Large intestine (tissue), 3 donors: Measurements from ENCODE around the gene BRI3BP. TPM values are rescaled to one million over a fixed set of nuclear protein-coding genes. Genes with fewer than 3 reads are reported as not detected.
"Not testable (repeated sequence)": the region's sequence is repeated elsewhere in the genome, so short reads cannot be mapped to it uniquely, and the experiment has no call there.

ENCODE experiments used
- DNase-seq, 2 donors: peaks; one replicate each; pipeline versions ENCODE4 v3.0.0 to v3.0.0-alpha.2; 2013
- H3K27ac ChIP-seq: one replicate; pipeline ENCODE4 v1.5.1; 2013; ENCODE audit warnings: low read length
- H3K27me3 ChIP-seq: 2 replicates; pipeline ENCODE4 v1.6.1; 2013; ENCODE audit warnings: low read length; ENCODE audit not compliant: control insufficient read depth, insufficient read depth
- H3K36me3 ChIP-seq: 2 replicates; pipeline ENCODE4 v1.6.1; 2013; ENCODE audit warnings: low read length; ENCODE audit not compliant: control insufficient read depth, insufficient read depth
- H3K4me1 ChIP-seq: one replicate; pipeline ENCODE4 v1.6.1; 2013; ENCODE audit warnings: low read length; ENCODE audit not compliant: control insufficient read depth, insufficient read depth
- H3K4me3 ChIP-seq: one replicate; pipeline ENCODE4 v1.5.1; 2013; ENCODE audit warnings: low read length
- H3K9me3 ChIP-seq: one replicate; pipeline ENCODE4 v1.6.1; 2013; ENCODE audit warnings: mild to moderate bottlenecking, low read depth, low read length, moderate library complexity; ENCODE audit not compliant: control insufficient read depth
- WGBS: methylation state at CpG from one replicate; pipeline ENCODE4 v1.1.5; 2013; ENCODE audit warnings: low lambda C conversion rate; ENCODE audit not compliant: insufficient coverage; 5-methylcytosine and 5-hydroxymethylcytosine counted together
- polyA plus RNA-seq: library from polyadenylated mRNA; unstranded; fragments of 120-200 nt; gene quantifications from one replicate; pipeline ENCODE4 v1.2.1, GENCODE V29; 2013

The BRI3BP gene
- polyA plus RNA-seq, 1 donor: 29.1 TPM

DNA sequence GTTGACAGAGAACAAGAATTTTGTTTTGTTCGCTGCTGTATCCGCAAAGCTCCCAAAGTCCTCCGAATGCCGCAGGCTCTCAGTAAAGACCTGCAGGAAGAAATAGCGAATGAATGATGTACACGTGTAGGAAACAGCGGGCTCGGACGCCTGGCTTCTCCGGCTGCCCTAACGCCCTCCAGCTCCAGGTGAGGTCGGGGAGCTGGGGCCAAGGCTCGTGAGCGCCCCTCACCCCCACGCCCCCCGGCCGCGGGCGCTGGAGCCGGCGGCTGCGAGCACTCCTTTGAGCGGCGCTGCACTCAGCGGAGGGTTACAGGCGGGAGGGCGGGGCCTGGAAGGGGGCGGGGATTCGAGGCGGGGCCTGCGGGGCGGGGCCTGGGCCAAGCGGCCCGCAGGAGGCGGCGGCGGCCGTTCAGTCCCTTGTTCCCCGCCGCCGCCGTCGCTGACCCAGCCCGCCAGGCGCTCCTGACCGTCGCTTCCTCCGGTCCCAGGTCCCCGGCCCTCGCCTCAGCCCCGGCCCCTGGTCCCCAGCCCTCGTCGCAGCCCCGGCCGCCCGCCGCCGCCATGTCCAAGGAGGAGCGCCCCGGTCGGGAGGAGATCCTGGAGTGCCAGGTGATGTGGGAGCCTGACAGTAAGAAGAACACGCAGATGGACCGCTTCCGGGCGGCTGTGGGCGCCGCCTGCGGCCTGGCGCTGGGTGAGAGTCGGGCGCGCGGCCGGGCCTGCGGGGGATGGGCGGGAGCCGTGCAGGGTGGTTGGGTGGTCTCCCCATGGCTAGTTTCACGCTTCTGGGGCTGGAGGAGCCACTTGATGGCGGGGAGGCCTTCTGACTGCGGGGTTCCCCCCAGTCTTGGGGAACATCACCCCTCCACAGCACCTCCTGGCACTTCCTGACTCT, 71.8 kb downstream of the BRI3BP start, which contains the start of gene AACS:
Gene AACS (plus strand): TSS at position 415 of the 898 bp plus-strand sequence. CDS start 150 bp downstream, at position 565.
- no peaks in the 10 kb centered on the region for H3K27me3 ChIP-seq
- H3K27ac ChIP-seq: no peak within 1 kb of the TSS
- peaks cover 2% of the 10 kb centered on the region for H3K36me3 ChIP-seq
- H3K9me3 ChIP-seq: peaks cover 3% of the 10 kb centered on the region
- peak; percentile 55 to 87 for DNase-seq
- no CpG with 5 or more reads among the region's 80 CpGs for WGBS
- H3K4me3 ChIP-seq: peak within 1 kb of the TSS; percentile 64
- H3K4me1 ChIP-seq: peaks cover 7% of the 10 kb centered on the region

DNA sequence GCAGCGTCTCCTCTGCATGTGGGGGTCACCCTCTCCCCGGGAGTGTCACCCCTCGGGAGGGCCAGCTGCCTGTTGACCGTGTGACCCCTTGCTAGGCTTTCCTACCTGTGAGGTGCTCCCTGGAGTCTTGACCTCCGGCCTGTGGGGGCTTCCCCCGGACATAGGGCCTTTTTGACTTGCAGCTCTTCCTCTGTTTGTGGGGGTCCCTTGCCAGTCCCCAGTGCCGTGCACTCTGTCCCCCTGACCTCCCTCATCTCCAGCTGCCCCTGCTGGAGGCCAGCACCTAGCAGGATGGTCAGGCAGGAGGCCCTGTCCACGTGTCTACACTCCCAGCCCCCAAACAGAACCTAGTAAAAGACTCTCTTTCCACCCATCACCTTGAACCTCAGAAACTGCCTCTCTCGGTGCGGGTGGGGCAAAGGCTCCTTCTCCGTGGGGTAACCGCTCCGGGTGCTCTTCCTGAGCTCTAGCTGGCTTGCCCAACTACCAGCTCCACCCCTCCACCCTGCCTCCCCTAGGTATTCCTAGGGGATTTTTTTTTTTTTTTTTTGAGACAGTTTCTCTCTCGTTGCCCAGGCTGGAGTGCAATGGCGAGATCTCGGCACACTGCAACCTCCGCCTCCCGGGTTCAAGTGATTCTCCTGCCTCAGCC, 72.6 kb downstream of the BRI3BP start:
- Histone ChIP-seq H3K9me3 (peaks cover 3% of the 10 kb centered on the region), H3K36me3 (peaks cover 3% of the 10 kb centered on the region), H3K4me1 (peaks cover 7% of the 10 kb centered on the region), H3K27ac (no peak overlapping the region), H3K27me3 (no peaks in the 10 kb centered on the region), H3K4me3 (peak overlapping the region; percentile 64)
- peak in 1 of 2 donors; percentile 12 for DNase-seq
- no CpG with 5 or more reads among the region's 18 CpGs for WGBS

DNA sequence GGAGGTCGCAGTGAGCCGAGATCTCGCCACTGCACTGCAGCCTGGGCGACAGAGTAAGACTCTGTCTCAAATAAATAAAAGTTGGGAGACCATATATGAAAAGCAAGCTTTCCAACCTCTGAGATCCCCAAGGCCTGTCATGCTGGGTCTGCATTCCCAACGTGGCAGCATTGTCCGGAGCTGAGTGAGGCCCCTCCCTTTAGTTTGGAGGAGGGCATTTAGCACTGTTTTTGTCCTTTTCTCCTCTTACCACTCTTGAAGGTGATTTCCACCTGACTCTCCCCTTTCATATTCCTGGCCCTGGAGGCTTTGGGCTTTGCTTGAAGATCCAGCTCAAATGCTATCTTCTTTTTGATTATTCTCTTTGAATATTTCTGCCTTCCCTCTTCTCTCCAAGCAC, 74.9 kb downstream of the BRI3BP start:
- Histone ChIP-seq H3K4me3 (no peak overlapping the region), H3K36me3 (peaks cover 4% of the 10 kb centered on the region), H3K27ac (no peak overlapping the region), H3K27me3 (no peaks in the 10 kb centered on the region), H3K4me1 (peaks cover 7% of the 10 kb centered on the region), H3K9me3 (no peaks in the 10 kb centered on the region)
- no CpG with 5 or more reads among the region's 6 CpGs for WGBS
- no peak for DNase-seq

DNA sequence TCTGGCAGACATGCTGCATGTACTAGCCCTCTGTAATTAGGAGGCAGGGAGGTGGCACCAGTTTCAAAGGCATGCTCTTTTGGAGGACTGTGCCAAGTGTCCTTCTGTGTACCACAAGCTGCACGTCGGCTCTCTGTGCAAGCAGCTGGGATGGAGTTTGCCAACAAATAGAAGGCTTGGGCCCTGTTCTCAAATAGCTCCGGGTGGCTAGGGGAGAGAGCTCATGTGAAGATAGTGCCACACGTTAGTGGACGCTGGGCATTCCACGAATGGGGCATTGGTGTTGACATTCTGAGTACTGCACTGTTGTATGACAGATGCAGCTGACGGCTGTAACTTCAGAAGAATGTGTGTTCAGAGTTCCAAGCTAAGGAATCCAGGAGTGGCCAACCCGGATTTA, 76.2 kb downstream of the BRI3BP start:
- DNase-seq: no peak
- Histone ChIP-seq H3K4me1 (peaks cover 4% of the 10 kb centered on the region), H3K9me3 (no peaks in the 10 kb centered on the region), H3K27me3 (no peaks in the 10 kb centered on the region), H3K36me3 (peaks cover 9% of the 10 kb centered on the region), H3K4me3 (no peak overlapping the region), H3K27ac (no peak overlapping the region)
- WGBS: no CpG with 5 or more reads among the region's 8 CpGs

DNA sequence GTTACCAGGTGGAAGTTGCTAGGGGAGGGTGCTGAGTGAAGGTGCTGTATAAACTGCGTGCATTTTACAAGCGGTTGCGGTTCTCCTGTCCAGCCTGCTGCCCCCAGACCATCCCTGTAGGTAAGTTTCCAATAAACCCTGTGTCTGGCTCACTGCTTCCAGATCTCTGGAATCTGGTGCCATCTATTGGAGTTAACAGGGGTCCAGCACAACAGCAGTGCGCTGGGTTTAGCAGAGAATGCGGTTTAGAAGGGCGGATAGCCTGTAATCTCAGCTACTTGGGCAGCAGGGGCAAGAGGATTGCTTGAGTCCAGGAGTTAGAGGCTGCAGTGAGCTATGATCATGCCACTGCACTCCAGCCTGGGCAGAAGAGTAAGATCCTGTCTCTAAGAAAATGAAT, 76.7 kb downstream of the BRI3BP start:
- Histone ChIP-seq H3K36me3 (peaks cover 9% of the 10 kb centered on the region), H3K27ac (no peak overlapping the region), H3K4me3 (no peak overlapping the region), H3K4me1 (peaks cover 4% of the 10 kb centered on the region), H3K27me3 (no peaks in the 10 kb centered on the region), H3K9me3 (no peaks in the 10 kb centered on the region)
- no CpG with 5 or more reads among the region's 6 CpGs for WGBS
- DNase-seq: no peak

DNA sequence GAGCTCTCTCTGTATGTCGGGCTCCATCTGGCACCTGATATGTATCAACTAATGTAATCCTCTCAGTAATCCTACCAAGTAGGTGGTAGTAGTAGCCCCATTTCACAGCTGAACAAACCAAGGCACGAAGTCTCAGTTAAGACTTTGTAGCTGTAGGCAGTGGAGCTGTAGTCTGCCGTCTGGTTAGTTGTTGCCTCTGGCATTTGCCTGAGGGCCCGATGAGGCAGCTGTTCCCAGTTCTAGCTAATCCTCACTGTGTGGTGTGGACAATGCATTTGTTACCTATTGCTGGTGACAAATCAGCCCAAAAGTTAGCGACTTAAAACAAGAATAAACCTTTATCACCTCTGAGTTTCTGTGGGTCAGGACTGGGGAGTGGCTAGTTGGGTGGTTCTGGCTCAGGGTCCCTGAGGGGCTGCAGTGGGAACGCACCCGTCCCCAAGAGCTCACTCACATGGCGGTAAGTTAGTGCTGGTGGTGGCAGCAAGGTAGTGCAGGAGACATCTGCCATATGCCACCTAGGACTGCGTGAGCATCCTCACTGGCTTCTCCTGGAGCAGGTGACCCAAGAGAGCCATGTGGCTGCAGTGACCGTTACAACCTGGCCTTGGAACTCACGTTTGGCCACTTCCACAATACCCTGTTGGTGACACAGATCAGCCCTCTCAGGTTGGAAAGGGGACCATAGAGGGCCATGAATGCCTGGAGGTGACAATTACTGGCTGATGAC, 77.4 kb downstream of the BRI3BP start:
- DNase-seq: no peak
- Histone ChIP-seq H3K9me3 (no peaks in the 10 kb centered on the region), H3K4me3 (no peak overlapping the region), H3K27me3 (no peaks in the 10 kb centered on the region), H3K4me1 (peaks cover 4% of the 10 kb centered on the region), H3K27ac (no peak overlapping the region), H3K36me3 (peaks cover 10% of the 10 kb centered on the region)
- no CpG with 5 or more reads among the region's 11 CpGs for WGBS

DNA sequence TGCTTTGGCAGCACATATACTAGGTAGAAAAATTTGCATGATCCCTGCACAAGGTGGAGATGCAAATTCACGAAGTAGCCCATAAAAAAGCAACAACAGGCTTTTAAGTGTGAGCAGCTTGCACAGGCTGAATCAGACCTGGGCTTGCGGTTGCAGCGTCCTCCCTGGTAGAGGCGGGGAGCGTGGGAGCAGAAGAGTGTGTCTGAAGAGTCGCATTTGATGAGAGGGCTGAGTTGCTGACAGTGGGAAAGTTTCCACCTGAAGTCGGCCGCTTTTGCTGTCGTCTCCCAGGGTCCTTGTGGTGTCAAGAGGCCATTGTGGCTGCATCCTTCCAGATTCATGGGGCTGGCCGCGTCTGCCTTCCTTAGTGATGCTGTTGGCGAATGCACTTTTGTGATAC, 78.0 kb downstream of the BRI3BP start:
- no peaks in the 10 kb centered on the region for H3K9me3 ChIP-seq
- peaks cover 16% of the 10 kb centered on the region for H3K36me3 ChIP-seq
- H3K27me3 ChIP-seq: no peaks in the 10 kb centered on the region
- H3K4me1 ChIP-seq: no peaks in the 10 kb centered on the region
- no peak for DNase-seq
- H3K4me3 ChIP-seq: no peak overlapping the region
- no peak overlapping the region for H3K27ac ChIP-seq
- WGBS: no CpG with 5 or more reads among the region's 12 CpGs

DNA sequence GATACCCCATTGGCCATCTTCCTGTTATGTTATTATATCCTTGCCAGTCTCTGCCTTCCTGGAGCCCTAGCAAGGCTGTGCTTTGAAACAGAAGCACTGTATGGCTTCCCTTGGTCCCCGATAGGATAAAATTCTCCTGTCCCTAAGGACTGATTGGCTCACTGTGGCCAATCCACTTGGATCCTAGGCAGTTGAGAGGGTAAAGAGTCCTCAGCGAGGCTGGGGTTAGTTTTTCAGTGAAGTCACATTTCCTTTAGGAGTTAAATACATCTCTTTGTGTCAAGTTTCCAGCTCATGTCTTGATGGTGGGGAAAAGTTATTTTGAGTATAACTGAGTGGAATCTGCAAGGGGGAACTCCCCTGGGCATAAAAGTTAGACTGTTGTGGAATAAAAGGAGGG, 79.1 kb downstream of the BRI3BP start:
- H3K4me1 ChIP-seq: no peaks in the 10 kb centered on the region
- no CpG with 5 or more reads among the region's 2 CpGs for WGBS
- H3K27ac ChIP-seq: no peak overlapping the region
- no peaks in the 10 kb centered on the region for H3K27me3 ChIP-seq
- peaks cover 20% of the 10 kb centered on the region for H3K36me3 ChIP-seq
- H3K9me3 ChIP-seq: no peaks in the 10 kb centered on the region
- no peak overlapping the region for H3K4me3 ChIP-seq
- no peak for DNase-seq

DNA sequence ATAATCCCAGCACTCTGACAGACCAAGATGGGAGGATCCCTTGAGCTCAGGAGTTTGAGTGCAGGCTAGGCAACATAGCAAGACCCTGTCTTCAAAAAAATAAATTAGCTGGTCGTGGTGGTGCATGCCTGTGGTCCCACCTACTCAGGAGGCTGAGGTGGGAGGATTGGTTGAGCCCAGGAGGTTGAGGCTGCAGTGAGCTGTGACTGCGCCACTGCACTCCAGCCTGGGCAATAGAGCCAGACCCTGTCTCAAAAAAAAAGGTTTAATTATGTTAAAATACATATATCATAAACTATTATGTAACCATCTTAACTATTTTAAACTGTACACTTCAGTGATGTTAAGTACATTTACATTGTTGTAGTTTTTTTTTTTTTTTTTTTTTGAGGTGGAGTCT, 80.8 kb downstream of the BRI3BP start:
- H3K27me3 ChIP-seq, H3K4me3 ChIP-seq, DNase-seq, H3K27ac ChIP-seq, H3K9me3 ChIP-seq, H3K4me1 ChIP-seq: not testable (repeated sequence)
- H3K36me3 ChIP-seq: peaks cover 30% of the 10 kb centered on the region
- no CpG with 5 or more reads among the region's 2 CpGs for WGBS

DNA sequence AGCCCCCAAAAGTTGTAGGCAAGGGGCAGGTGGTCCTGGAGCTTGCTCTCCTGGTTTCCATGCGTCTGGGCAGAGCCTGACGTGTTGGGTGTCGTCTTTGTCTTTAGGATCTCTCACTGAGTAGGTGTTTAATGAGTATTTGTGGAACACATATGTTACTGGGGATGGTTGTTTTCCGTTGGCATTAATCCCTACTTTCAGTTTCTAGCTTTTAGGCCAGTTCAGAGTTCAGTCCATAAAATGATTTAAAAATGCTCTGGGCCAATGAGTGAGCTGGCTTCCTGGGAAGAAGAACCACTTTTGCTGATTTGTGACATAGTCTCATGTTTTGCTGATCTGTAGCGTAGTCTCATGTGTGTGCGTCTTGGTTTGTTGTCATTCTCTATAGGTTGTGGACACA, 82.7 kb downstream of the BRI3BP start:
- Histone ChIP-seq H3K36me3 (peaks cover 34% of the 10 kb centered on the region), H3K27ac (no peak overlapping the region), H3K4me1 (no peaks in the 10 kb centered on the region), H3K9me3 (no peaks in the 10 kb centered on the region), H3K4me3 (no peak overlapping the region), H3K27me3 (no peaks in the 10 kb centered on the region)
- no CpG with 5 or more reads among the region's 6 CpGs for WGBS
- DNase-seq: no peak
